OCI-LY3 (cell line): ENCODE results near the gene GTF3C5.
"Not testable (repeated sequence)": the region's sequence is repeated elsewhere in the genome, so short reads cannot be mapped to it uniquely, and the experiment has no call there.

Experiments
- CTCF ChIP-seq: fragments of 200-600, 300-600 bp; sonication (generic); IDR thresholded peaks from 2 replicates; pipeline ENCODE4 v1.5.1; 2014; ENCODE audit warnings: antibody characterized with exemption, low read length, low read depth
- EZH2phosphoT487 ChIP-seq: fragments of 200-600 bp; shearing (Covaris generic); IDR thresholded peaks from 2 replicates; pipeline ENCODE4 v1.6.1; 2018; ENCODE audit warnings: antibody characterized with exemption, mixed run types, low read depth

- TF ChIP-seq CTCF, EZH2phosphoT487: not testable (repeated sequence)
Observed at GRCh38 chr9:133061019-133061763, 30.4 kb downstream of the GTF3C5 start.
